Ureter (tissue), 1 donor: ENCODE data around the gene RASA3. TPM values are rescaled to one million over a fixed set of nuclear protein-coding genes. Genes with fewer than 3 reads are reported as not detected.

Source experiments
- DNase-seq: peaks from one replicate; pipeline ENCODE4 v3.0.0-alpha.2; 2020; ENCODE audit warnings: low spot score
- total RNA-seq: library from RNA; stranded (reverse); gene quantifications from one replicate; pipeline ENCODE4 v1.2.4, GENCODE V29; 2023
- donor health status: DM: yes; HTN: yes; CAD: no.

The RASA3 gene
- total RNA-seq, 1 donor from 2014 or later: 22.4 TPM

DNA sequence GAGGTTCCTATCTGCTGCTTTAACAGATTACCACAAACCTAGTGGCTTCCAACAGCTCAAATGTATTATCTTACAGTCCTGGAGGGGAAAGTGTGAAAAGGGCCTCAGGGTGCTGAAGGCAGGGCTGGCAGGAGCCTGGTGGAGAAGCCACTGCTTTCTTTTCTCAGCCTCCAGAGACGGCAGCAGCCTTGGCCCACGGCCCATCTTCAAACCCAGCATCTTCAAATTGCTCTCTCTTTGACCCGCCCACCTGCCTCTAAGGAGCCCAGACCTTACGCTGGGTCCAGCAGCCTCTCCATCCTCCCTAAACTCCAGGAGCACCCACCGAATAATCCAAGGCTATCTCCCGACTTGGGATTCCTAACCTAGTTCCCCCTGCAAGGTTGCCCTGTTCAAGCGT lies 194.2 kb downstream of the RASA3 start:
- no peak for DNase-seq

DNA sequence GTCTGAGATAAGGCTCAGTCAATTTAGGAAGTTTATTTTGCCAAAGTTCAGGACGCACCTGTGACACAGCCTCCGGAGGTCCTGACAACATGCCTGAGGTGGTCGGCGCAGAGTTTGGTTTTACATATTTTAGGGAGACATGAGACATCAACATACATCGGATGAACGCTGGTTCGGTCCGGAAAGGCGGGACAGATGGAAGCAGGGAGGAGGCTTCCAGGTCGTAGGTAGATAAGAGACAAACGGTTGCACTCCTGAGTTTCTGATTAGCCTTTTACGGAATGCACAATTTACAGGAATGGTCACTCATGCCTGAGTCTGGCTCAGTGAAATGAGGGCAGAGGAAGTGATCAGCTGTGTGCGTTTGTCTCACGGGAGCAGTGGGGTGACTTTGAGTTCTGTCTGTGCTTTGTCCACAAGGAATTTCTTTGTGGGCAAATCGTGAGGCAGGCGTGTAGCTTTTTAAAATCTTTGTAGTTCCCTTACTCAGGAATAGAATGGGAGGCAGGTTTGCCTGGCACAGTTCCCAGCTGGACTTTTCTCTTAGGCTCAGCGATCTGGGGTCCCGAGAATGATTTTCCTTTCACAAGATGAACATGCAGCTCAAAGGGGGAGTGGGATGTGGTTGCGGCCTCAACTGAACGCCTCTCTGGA lies 194.8 kb downstream of the RASA3 start:
- no peak for DNase-seq

DNA sequence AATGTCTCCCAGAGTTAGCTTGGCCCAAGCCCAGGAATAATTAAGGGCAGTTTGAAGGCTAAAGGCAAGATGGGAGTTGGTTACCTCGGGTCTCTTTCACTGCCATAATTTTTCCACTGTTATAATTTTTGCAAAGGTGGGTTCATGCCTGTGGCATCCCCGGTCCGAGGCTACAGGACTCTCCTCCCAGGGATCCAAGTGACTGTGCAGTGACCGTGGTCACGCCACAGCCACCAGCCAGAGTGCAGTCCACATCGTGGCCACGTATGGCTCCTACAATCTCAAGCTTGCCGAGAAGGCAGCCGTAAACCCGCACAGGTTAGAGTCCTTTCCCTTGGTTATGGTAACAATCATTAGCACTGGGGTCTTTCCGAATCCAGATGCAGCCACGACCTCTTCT lies 195.3 kb downstream of the RASA3 start:
- DNase-seq: no peak

DNA sequence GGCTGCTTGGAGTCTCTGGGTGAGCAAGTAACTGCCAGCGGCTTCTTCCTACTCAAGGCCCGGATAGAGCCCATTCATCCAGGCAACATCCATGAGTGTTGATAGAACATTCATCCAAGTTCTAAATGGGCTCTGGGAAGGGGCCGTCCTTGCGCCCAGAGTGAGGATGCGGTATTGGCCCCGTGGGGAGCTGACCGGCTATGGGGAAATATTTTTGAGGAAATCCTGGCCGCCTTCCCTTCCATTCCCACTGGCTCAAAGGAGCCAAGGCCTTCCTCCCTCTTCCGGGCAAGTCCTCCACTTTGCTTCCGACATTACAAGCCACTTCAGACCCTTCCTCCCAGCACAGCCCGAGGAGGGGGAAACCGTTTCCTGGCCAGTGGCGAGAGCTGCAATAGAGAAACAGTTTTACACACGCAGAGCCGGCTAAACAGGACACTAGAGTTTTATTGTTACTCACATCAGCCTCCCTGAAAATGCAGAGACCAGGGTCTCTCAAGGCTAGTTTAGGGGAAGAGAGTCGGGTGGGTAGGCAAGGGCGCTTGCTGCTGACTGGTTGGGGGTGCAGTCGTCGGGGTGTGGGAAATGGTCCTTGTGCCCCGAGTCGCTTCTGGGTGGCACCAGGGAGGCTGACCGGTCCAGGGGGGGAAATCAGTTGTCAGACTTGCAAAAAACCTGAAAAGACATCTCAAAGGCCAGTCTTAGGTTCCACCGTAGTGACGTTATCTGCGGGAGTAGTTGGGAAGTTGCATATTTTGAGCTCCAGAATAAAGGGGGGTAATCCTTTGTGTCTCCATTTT lies 196.1 kb downstream of the RASA3 start:
- no peak for DNase-seq

DNA sequence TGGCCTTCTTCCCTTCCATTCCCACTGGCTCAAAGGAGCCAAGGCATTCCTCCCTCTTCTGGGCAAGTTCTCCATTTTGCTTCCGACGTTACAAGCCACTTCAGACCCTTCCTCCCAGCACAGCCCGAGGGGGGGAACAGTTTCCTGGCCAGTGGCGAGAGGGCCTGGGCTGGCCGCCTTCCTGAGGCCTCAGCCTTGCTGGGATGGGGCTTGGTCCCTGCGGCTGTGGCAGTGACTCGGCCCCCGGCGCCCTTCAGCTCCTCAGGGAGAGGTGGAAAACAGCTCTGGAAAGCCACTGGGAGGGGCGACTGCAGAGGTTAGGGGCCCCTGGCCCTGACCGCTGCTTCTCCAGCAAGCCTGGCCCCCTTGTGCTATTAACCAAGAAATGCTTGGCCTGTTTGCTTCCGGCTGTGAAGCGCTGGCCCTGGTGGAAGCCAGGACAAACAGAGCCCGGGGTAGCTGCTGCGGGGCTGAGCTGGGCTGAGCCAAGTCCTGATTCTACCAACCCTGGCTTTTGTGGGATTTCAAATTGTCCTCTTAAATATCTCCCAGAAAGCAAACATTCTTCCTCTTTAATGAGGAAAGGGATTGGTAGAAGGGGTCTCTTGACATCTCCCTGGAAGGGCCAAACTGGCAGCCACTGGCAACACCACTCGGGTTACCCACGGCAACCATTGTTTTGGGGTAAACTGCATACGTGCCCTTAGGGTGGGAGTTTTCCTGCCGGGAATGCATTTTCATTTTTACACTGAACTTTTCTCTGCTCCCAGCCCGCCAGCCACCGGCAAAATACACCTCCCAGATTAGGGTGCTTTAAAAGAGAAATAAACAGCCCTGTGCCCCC lies 197.2 kb downstream of the RASA3 start:
- DNase-seq: no peak

DNA sequence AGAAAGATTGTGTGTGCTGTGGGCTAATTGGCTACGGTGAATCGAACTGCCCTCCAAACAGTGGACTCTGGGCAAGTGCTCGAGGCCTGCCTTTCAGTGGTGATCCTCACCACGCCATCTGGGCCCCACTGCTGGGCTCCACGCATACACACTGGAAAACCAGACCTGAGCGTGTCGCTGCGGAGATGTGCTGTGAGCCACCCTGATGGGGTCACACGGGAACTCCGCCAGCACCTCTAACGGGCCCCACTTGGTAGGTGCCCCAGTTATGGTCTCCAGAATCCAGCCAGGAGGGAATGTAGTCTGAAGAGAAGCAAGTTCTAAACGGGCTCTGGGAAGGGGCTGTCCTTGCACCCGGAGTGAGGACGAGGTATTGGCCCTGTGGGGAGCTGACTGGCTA lies 197.8 kb downstream of the RASA3 start:
- DNase-seq: no peak

DNA sequence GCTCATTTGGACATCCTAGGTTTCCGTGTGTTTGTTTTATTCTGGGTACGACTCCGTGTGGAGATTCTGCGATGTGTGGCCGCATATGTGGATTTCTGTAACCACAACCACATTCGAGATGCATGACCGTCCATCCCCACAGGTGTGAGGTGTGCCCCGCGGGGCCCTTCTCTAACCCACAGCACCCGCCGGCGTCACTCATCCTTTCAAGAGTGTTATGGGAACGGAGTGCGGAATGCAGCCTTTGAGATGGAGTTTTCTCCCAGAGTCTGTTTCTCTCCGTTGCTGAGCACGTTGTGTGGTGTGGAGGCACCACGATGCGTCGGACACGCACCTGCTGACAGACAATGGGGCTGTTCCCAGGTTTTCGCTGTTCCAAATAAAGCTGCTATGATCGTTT lies 198.5 kb downstream of the RASA3 start:
- DNase-seq: no peak

DNA sequence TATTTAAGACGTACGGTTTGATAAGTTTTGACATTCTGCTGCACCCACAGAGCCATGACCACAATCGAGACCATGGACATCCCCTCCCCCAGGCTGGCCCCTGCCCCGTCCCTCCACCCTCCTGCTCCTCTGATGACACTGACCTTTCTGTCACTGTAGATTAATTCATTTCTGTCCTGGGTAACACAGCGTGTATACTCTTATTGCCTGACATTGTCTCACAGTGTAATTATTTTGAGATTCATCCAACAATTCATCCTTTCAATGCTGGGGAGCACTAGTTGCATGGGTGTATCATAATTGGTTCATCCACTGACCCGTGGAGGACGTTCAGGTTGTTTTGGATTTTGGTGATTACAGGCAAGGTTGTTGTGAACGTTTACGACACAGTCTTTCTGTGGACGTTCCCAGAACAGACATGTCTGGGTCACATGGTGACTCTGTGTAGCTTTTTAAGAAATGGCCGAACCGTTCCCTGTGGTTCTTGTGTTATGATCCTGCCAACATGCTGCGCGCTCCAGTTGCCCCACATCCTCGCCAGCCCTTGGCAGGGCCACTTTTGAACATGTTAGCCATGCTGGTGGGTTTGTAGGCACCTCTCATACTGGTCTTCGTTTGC lies 200.5 kb downstream of the RASA3 start:
- peak; percentile 36 for DNase-seq

DNA sequence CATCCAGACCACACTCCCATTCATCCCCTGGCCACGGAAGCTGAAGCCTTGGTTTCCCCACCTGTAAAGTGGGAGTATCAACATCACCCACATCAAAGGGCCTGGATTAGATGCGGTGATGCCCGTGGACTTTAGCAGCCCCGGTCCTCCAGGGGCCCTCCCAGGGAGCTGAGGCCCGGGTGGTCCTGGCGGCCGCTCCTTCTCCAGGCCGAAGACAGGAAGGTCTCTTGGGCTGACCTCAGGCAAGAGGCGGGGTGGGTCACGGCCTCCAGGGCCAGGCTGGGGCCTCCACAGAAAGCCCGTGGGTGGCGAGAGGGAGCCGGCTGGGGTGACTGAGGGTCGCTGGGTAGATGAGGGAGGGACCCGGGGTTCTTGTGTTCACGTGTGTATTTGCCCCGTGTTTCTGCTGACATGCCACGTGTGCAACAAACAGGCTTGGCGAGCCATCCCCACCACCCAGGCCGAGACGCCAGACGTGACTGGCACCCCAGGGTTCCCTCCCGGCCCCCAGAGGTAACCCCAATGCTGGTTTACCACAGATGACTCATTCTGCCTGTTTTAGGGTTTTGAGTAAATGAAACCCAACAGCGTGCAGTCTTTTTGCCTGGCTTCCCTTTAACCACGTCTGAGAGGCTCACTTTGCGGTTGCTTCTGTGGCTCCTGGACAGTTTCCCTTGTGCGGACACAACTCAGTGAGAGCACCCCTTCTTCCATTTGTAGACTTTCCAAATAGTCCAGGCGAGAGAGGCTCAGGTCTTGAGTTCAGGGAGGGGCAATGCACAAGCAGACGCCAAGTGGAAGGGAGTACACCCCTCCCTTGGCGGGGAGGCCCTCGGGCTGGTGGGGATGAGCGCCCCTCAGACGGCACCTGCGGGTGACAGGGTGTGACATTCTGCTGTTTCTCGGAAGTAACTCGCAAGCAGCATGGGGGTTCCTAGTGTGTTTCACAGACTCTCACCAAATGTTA lies 201.5 kb downstream of the RASA3 start:
- peak; percentile 43 for DNase-seq

DNA sequence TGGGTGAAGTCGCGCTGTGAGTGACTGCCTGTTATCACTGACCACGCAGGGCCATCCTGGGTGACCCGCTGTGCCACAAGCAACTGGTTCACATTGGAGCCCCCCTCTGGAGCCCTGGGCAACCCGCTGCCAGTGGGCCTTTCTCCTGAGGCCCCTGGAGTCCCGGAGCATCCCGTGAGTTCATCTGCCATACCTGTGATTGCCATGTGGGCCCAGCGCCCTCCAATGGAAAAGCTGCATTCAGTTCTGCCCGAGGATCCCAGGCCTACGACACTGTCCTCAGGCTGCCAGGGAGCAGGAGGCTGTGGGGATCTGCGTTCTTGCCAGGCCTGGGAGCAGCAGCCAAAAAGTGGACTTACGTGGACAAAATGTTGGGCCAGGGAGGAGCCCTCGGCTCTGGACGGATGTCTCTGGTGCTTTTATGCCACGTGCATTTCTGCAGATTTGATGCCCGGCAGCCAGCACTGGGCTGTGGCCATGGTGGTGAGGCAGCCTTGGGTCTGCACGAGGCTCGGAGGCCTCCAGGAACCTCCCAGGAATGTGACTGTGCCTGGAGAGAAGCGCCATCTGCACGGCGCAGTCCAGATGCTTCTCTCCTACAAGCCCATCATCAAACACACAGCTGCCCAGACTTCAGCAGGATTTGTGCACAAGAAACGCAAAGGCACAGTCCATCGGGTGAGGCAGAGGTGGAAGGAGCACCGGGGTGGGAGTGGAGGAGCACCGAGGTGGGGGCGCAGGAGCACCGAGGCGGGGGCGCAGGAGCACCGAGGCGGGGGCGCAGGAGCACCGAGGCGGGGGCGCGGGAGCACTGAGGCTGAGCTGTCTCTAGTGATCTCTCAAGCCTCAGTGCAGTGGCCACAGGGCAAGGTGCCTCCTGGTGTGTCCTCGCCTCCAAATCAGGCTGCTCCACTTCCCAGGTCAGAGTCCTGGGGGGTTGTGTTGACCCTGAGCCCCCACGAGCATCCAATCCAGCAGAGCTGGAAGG lies 202.5 kb downstream of the RASA3 start:
- DNase-seq: peak; percentile 48

DNA sequence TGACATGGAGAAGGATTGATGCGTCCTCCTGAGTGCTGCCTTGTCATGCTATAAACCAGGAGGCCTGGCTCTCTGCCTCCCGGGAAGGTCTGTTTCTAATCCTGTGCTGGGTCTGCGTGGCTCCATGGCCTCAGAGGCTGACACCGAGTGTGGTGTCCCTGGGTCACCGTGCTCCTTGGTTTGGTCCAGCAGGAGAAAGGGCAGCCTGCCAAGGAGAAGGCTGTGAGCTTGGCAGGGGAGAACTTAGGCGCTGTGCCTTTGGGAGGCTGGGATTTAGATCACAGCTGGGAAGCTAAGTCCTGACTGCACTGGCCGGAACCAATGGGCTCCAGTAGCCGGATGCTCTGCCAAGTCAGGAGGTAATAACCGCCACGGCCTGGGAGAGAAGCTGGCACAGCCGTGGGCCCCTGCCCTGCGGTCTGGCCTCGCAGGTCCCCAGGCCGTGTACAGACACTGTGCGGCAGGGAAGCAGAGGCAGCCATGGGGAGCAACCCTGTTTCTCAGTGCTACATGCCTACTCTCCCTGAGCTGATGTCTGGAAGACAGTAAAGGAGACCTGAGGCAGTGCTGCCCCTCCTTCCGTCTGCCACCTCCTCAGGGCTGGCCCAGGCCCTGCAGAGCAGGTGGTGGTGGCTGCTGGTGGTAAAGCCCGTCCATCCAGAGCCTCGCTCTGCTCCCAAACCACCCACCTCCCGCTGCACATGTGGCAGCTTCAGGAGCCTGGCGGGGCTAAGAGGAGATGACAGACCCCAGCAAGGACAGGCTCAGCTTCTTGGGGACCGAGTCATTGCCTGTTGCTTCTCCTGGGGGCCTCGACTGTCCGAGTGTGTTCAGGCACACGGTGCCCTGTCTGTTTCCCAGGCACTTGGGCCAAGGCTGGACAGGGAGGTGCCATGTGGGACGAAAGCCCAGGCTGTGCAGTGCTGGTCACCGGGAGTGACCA lies 203.5 kb downstream of the RASA3 start:
- DNase-seq: peak; percentile 87

Other genes starting within 250 kb of the RASA3 start
- 7.5 TPM for gene C13orf46, start 158.5 kb downstream of the RASA3 start, total RNA-seq
- gene CFAP97D2, start 46.6 kb upstream of the RASA3 start, total RNA-seq: not detected
- 86.7 TPM for gene CDC16, start 102.3 kb upstream of the RASA3 start, total RNA-seq
- 59.1 TPM for gene UPF3A, start 149.0 kb upstream of the RASA3 start, total RNA-seq
- gene CHAMP1, start 181.9 kb upstream of the RASA3 start, total RNA-seq: 23.0 TPM